Lung (tissue), 12 donors: ENCODE results near the gene BARX2. TPM values are rescaled to one million over a fixed set of nuclear protein-coding genes. Genes with fewer than 3 reads are reported as not detected.

Source experiments
- ATAC-seq: fragments of 200-7000 bp; cut with Tn5 transposase; one replicate; pipeline ENCODE4 v1.9.1; 2020; ENCODE audit warnings: moderate number of reproducible peaks; ENCODE audit not compliant: insufficient read depth, low FRiP score
- DNase-seq, 3 donors: peaks; one replicate each; pipeline ENCODE4 v3.0.0-alpha.2; 2013 to 2017
- H3K27ac ChIP-seq, 2 donors: one replicate each; pipeline ENCODE4 v1.5.1; 2013; ENCODE audit warnings: mild to moderate bottlenecking in 2 of 2, moderate library complexity in 2 of 2, control low read depth in 1 of 2, inconsistent platforms in 1 of 2, low read depth in 1 of 2, low read length in 1 of 2
- H3K27me3 ChIP-seq, 3 donors: one replicate each; pipeline ENCODE4 v1.5.1; 2013; ENCODE audit warnings: low read length in 2 of 3; ENCODE audit not compliant: control insufficient read depth in 3 of 3, insufficient read depth in 3 of 3
- H3K36me3 ChIP-seq, 4 donors: one replicate each; pipeline ENCODE4 v1.5.1; 2013; ENCODE audit warnings: low read length in 4 of 4, mild to moderate bottlenecking in 1 of 4, moderate library complexity in 1 of 4; ENCODE audit not compliant: control insufficient read depth in 4 of 4, insufficient read depth in 4 of 4
- H3K4me1 ChIP-seq, 5 donors: one replicate each; pipeline ENCODE4 v1.5.1; 2013; ENCODE audit warnings: low read length in 5 of 5, mild to moderate bottlenecking in 2 of 5, moderate library complexity in 1 of 5; ENCODE audit not compliant: control insufficient read depth in 5 of 5, insufficient read depth in 5 of 5
- H3K4me3 ChIP-seq: one replicate; pipeline ENCODE4 v1.5.1; 2013; ENCODE audit warnings: mild to moderate bottlenecking, control low read depth, moderate library complexity
- H3K9ac ChIP-seq, 2 donors: one replicate each; pipeline ENCODE4 v1.5.1; 2013; ENCODE audit warnings: low read length in 2 of 2, control low read depth in 1 of 2; ENCODE audit not compliant: insufficient read depth in 1 of 2
- H3K9me3 ChIP-seq, 4 donors: one replicate each; pipeline ENCODE4 v1.5.1; 2013; ENCODE audit warnings: low read length in 3 of 4, mild to moderate bottlenecking in 1 of 4, moderate library complexity in 1 of 4; ENCODE audit not compliant: control insufficient read depth in 4 of 4, insufficient read depth in 3 of 4
- CTCF ChIP-seq: IDR thresholded peaks from 2 replicates; pipeline ENCODE4 v1.5.1; 2012; ENCODE audit warnings: mild to moderate bottlenecking; ENCODE audit errors: control extremely low read depth, extremely low read depth
- WGBS, 2 donors: extraction: QIAGEN DNeasy Blood & Tissue Kit; methylation state at CpG; one replicate each; pipeline ENCODE4 v1.1.7; 2013; 5-methylcytosine and 5-hydroxymethylcytosine counted together
- polyA plus RNA-seq, 2 donors: library from polyadenylated mRNA; stranded (reverse); fragments of 200-250 nt; gene quantifications; one replicate each; pipeline ENCODE4 v1.2.1, GENCODE V29; 2013
- total RNA-seq, 2 donors: library from RNA; depleted of rRNA in 1 of 2; stranded (reverse); fragments of >200 nt in 1 of 2; gene quantifications; one replicate each; pipeline ENCODE4 v1.2.1, GENCODE V29; 2014 to 2021
- donor health status: control.
- donor health status: control.
- donor health status: Bipolar disorder and iron deficiency.
- donor health status: healthy.
- donor health status: DM: yes; HTN: yes; CAD: no.

Gene BARX2
- total and polyA plus RNA-seq, 4 donors, result 0.39 to 1.1 (median 0.75) TPM

GRCh38 chr11:129384415-129384814, 8.8 kb downstream of the BARX2 start:
- TF ChIP-seq CTCF, result no peak
- Histone ChIP-seq H3K27ac (no peak overlapping the region), H3K4me1 (no peaks in the 10 kb centered on the region), H3K9ac (no peak overlapping the region), H3K27me3 (peaks cover 0 to 15% (median 9%) of the 10 kb centered on the region in 3 donors), H3K9me3 (peaks cover 0 to 2% (median 0%) of the 10 kb centered on the region in 4 donors), H3K4me3 (no peak overlapping the region), H3K36me3 (no peaks in the 10 kb centered on the region)
- 74 to 77% methylated on average over 3 of the region's 3 CpGs for WGBS, 2 donors
- ATAC-seq, result no peak
- no peak for DNase-seq

- H3K9ac ChIP-seq, result no peak overlapping the region
- no peak for TF ChIP-seq CTCF
- no peaks in the 10 kb centered on the region for H3K36me3 ChIP-seq
- DNase-seq, result no peak
- peaks cover 0 to 2% (median 0%) of the 10 kb centered on the region in 4 donors for H3K9me3 ChIP-seq
- H3K27ac ChIP-seq, result no peak overlapping the region
- no peak overlapping the region for H3K4me3 ChIP-seq
- WGBS, 2 donors, result 71 to 77% methylated on average over 2 of the region's 2 CpGs
- H3K4me1 ChIP-seq, result no peaks in the 10 kb centered on the region
- H3K27me3 ChIP-seq, result peaks cover 0 to 5% (median 0%) of the 10 kb centered on the region in 3 donors
- no peak for ATAC-seq
Measured at GRCh38 chr11:129385801-129386200, 10.2 kb downstream of the BARX2 start.

DNA sequence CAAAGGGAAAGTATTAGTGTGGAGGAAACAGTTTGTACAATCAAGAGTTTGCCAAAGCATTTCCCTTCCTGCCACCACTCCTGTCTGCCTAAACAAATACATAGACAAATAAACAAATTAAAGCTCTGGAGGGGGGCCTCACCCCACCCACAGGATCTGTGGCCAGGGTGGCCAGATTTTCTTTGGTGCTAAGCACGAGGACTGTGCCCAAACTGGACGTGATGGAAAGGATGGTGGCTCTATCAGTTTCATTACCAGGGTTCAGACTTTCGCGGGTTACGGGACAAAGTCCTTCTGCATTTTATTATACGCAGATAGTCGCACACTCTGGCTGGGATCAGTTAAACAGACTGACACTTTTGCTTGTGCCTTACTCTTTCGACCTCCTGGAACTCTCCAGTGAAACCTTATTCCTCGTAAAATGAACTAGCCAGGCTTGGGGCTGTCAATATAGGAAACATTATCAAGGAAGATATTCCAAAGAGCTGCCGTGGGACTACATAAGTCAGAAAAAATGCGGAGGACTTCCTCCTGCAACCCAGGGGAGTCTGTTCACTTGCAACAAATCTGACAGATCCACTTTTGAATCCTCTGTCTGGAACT, 11.2 kb downstream of the BARX2 start:
- H3K9ac ChIP-seq, result no peak overlapping the region
- peaks cover 0 to 2% (median 0%) of the 10 kb centered on the region in 4 donors for H3K9me3 ChIP-seq
- H3K36me3 ChIP-seq, result no peaks in the 10 kb centered on the region
- ATAC-seq (no peak), DNase-seq (no peak)
- H3K4me3 ChIP-seq, result no peak overlapping the region
- H3K4me1 ChIP-seq, result no peaks in the 10 kb centered on the region
- no peak overlapping the region for H3K27ac ChIP-seq
- 55 to 60% methylated on average over 11 of the region's 11 CpGs for WGBS, 2 donors
- no peaks in the 10 kb centered on the region for H3K27me3 ChIP-seq
- no peak for TF ChIP-seq CTCF

DNA sequence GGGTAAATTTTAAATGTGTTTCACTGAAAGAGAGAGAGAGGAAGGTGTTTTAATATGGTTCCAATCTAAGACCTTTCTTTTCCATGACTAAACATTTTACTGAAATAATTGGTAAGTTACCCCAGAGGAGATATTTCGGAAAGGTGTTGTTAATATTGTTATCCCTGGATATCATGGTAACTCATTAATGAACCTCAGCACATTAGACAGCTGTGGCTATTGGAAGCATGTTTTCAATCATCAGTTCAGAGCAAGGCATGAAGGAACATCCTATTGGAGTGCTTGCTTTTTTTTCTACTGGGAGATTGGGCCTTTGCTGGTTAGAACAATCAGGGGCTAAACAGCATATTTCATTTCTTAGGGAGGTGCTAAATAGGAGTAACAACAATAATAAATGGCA, 11.8 kb downstream of the BARX2 start:
- no peaks in the 10 kb centered on the region for H3K27me3 ChIP-seq
- no peak for TF ChIP-seq CTCF
- no peak overlapping the region for H3K27ac ChIP-seq
- ATAC-seq, result no peak
- 76 to 90% methylated on average over 1 of the region's 1 CpG for WGBS, 2 donors
- H3K9ac ChIP-seq, result no peak overlapping the region
- no peak overlapping the region for H3K4me3 ChIP-seq
- H3K9me3 ChIP-seq, result peaks cover 0 to 2% (median 0%) of the 10 kb centered on the region in 4 donors
- no peaks in the 10 kb centered on the region for H3K36me3 ChIP-seq
- no peak for DNase-seq
- H3K4me1 ChIP-seq, result no peaks in the 10 kb centered on the region
